GM21723 (cell line): ENCODE data around the gene DCAF6.

Experiments
- ATAC-seq: cut with Tn5 transposase; IDR thresholded peaks from one replicate; pipeline ENCODE4 v1.9.1; 2021; ENCODE audit warnings: mild to moderate bottlenecking, moderate library complexity; ENCODE audit not compliant: unreplicated experiment

DCAF6 gene

GRCh38 chr1:167964646-167965045 is 28.2 kb downstream of the DCAF6 start:
- ATAC-seq, result no peak

- no peak for ATAC-seq
Measured at GRCh38 chr1:167966050-167966449, 29.6 kb downstream of the DCAF6 start.

- no peak for ATAC-seq
Measured at GRCh38 chr1:167968569-167968968, 32.1 kb downstream of the DCAF6 start.

GRCh38 chr1:167973832-167974231 is 37.3 kb downstream of the DCAF6 start:
- ATAC-seq, result no peak

- no peak for ATAC-seq
Measured at GRCh38 chr1:167974698-167975097, 38.2 kb downstream of the DCAF6 start.

GRCh38 chr1:167977245-167977644 is 40.8 kb downstream of the DCAF6 start:
- ATAC-seq, result no peak

- no peak for ATAC-seq
Measured at GRCh38 chr1:167981933-167982332, 45.5 kb downstream of the DCAF6 start.

GRCh38 chr1:167983797-167984420 is 47.4 kb downstream of the DCAF6 start:
- ATAC-seq, result no peak

GRCh38 chr1:167984886-167985489 is 48.5 kb downstream of the DCAF6 start:
- ATAC-seq, result no peak

GRCh38 chr1:167987174-167987573 is 50.7 kb downstream of the DCAF6 start:
- ATAC-seq, result no peak

GRCh38 chr1:167991546-167991945 is 55.1 kb downstream of the DCAF6 start:
- no peak for ATAC-seq

GRCh38 chr1:167993720-167994119 is 57.2 kb downstream of the DCAF6 start:
- no peak for ATAC-seq

GRCh38 chr1:167994560-167994959 is 58.1 kb downstream of the DCAF6 start:
- ATAC-seq, result no peak

GRCh38 chr1:167995038-167995437 is 58.6 kb downstream of the DCAF6 start:
- ATAC-seq, result no peak

- ATAC-seq, result no peak
Measured at GRCh38 chr1:167996266-167996665, 59.8 kb downstream of the DCAF6 start.

GRCh38 chr1:167997037-167997575 is 60.6 kb downstream of the DCAF6 start:
- ATAC-seq, result no peak

GRCh38 chr1:167999877-168000276 is 63.4 kb downstream of the DCAF6 start:
- no peak for ATAC-seq

GRCh38 chr1:168000656-168001055 is 64.2 kb downstream of the DCAF6 start:
- no peak for ATAC-seq

GRCh38 chr1:168001213-168001612 is 64.7 kb downstream of the DCAF6 start:
- no peak for ATAC-seq

GRCh38 chr1:168004531-168004930 is 68.0 kb downstream of the DCAF6 start:
- no peak for ATAC-seq

- ATAC-seq, result no peak
Measured at GRCh38 chr1:168005529-168005928, 69.0 kb downstream of the DCAF6 start.

GRCh38 chr1:168007691-168008090 is 71.2 kb downstream of the DCAF6 start:
- no peak for ATAC-seq

GRCh38 chr1:168008595-168008994 is 72.1 kb downstream of the DCAF6 start:
- no peak for ATAC-seq
